ENCODE results near the gene HOXA3.

HOXA3 gene

GRCh38 chr7:27156508-27156898 is 4.1 kb upstream of the HOXA3 start, which contains the start of gene HOXA7:
Gene HOXA7 (minus strand): TSS chr7:27156675. CDS start chr7:27156545, 130 bp downstream.
- peak within 1 kb of the TSS; percentile 47 for H3K4me3 ChIP-seq (replicated peaks; ENCODE audit: insufficient read depth, low read length)
- peak in 1 of 2 experiments; percentile 25 for DNase-seq (ENCODE audit: low read depth in 1 of 2, low spot score in 1 of 2)
- H3K27me3 ChIP-seq (ENCODE audit: insufficient read depth, poor library complexity, severe bottlenecking) = peaks cover 74% of the 10 kb centered on the region
- no peak within 1 kb of the TSS for H3K27ac ChIP-seq (replicated peaks)
- TF ChIP-seq POLR2AphosphoS5 (IDR thresholded peaks at IDR 0.05; ENCODE audit: low read depth) = no peak
- TF ChIP-seq CTCF (IDR thresholded peaks at IDR 0.05; ENCODE audit: insufficient read depth, low read length) = no peak
- TF ChIP-seq GABPA (IDR thresholded peaks at IDR 0.05; ENCODE audit: low read depth) = no peak
- TF ChIP-seq REST (IDR thresholded peaks at IDR 0.05; ENCODE audit: insufficient replicate concordance, low read depth) = no peak
- no peak for TF ChIP-seq SPI1 (IDR thresholded peaks at IDR 0.05; ENCODE audit: borderline replicate concordance, low read depth)

- TF ChIP-seq SPI1 (IDR thresholded peaks at IDR 0.05; ENCODE audit: borderline replicate concordance, low read depth) = no peak
- TF ChIP-seq REST (IDR thresholded peaks at IDR 0.05; ENCODE audit: insufficient replicate concordance, low read depth) = no peak
- no peak for TF ChIP-seq POLR2AphosphoS5 (IDR thresholded peaks at IDR 0.05; ENCODE audit: low read depth)
- no peak for TF ChIP-seq GABPA (IDR thresholded peaks at IDR 0.05; ENCODE audit: low read depth)
- no peak for TF ChIP-seq CTCF (IDR thresholded peaks at IDR 0.05; ENCODE audit: insufficient read depth, low read length)
- Histone ChIP-seq H3K27ac (replicated peaks) (no peak overlapping the region), H3K27me3 (ENCODE audit: insufficient read depth, poor library complexity, severe bottlenecking) (peaks cover 78% of the 10 kb centered on the region), H3K4me3 (replicated peaks; ENCODE audit: insufficient read depth, low read length) (peak overlapping the region; percentile 47)
- DNase-seq (ENCODE audit: low read depth in 1 of 2, low spot score in 1 of 2) = peak in 1 of 2 experiments; percentile 37
Measured at GRCh38 chr7:27155816-27156507, 3.6 kb upstream of the HOXA3 start.

GRCh38 chr7:27154901-27155815 is 2.8 kb upstream of the HOXA3 start:
- Histone ChIP-seq H3K27ac (replicated peaks) (no peak overlapping the region), H3K4me3 (replicated peaks; ENCODE audit: insufficient read depth, low read length) (peak overlapping the region; percentile 47), H3K27me3 (ENCODE audit: insufficient read depth, poor library complexity, severe bottlenecking) (peaks cover 77% of the 10 kb centered on the region)
- DNase-seq (ENCODE audit: low read depth in 1 of 2, low spot score in 1 of 2) = no peak
- TF ChIP-seq REST (IDR thresholded peaks at IDR 0.05; ENCODE audit: insufficient replicate concordance, low read depth) (no peak), CTCF (IDR thresholded peaks at IDR 0.05; ENCODE audit: insufficient read depth, low read length) (no peak), SPI1 (IDR thresholded peaks at IDR 0.05; ENCODE audit: borderline replicate concordance, low read depth) (no peak), GABPA (IDR thresholded peaks at IDR 0.05; ENCODE audit: low read depth) (no peak), POLR2AphosphoS5 (IDR thresholded peaks at IDR 0.05; ENCODE audit: low read depth) (no peak)

All from HL-60 (cell line).